GM19324 (cell line): ENCODE data around the gene POLR3GL.
A peak's percentile ranks its signal among the peaks of the same experiment; 100 is the strongest.

Source experiments
- ATAC-seq: cut with Tn5 transposase; IDR thresholded peaks from one replicate; pipeline ENCODE4 v1.9.1; 2021; ENCODE audit warnings: mild to moderate bottlenecking, moderate library complexity; ENCODE audit not compliant: unreplicated experiment, low FRiP score

POLR3GL gene

GRCh38 chr1:145990249-145990855 lies 25.9 kb downstream of the POLR3GL start:
- ATAC-seq: no peak

- ATAC-seq: no peak
Measured at GRCh38 chr1:145991735-145992412, 27.4 kb downstream of the POLR3GL start.

GRCh38 chr1:145992502-145992936 lies 28.0 kb downstream of the POLR3GL start:
- ATAC-seq: no peak

- no peak for ATAC-seq
Measured at GRCh38 chr1:145992958-145993617, 28.6 kb downstream of the POLR3GL start.

- ATAC-seq: no peak
Measured at GRCh38 chr1:145993618-145994390, 29.3 kb downstream of the POLR3GL start.

GRCh38 chr1:145994391-145995120 lies 30.1 kb downstream of the POLR3GL start:
- no peak for ATAC-seq

- ATAC-seq: no peak
Measured at GRCh38 chr1:145995148-145995881, 30.8 kb downstream of the POLR3GL start.

- no peak for ATAC-seq
Measured at GRCh38 chr1:145995964-145996432, 31.5 kb downstream of the POLR3GL start.

GRCh38 chr1:145996433-145997015 lies 32.0 kb downstream of the POLR3GL start, which contains the start of gene TXNIP:
TSS of gene TXNIP (minus strand) at chr1:145996579. CDS start at chr1:145996266, 313 bp downstream.
- peak; percentile 90 for ATAC-seq

GRCh38 chr1:145997016-145997717 lies 32.7 kb downstream of the POLR3GL start:
- ATAC-seq: no peak

- ATAC-seq: no peak
Measured at GRCh38 chr1:145997718-145998023, 33.2 kb downstream of the POLR3GL start.

- no peak for ATAC-seq
Measured at GRCh38 chr1:145999321-146000024, 35.0 kb downstream of the POLR3GL start.

- no peak for ATAC-seq
Measured at GRCh38 chr1:146001709-146002108, 37.2 kb downstream of the POLR3GL start.

GRCh38 chr1:146007489-146008133 lies 43.1 kb downstream of the POLR3GL start:
- no peak for ATAC-seq

- ATAC-seq: no peak
Measured at GRCh38 chr1:146010126-146010738, 45.7 kb downstream of the POLR3GL start.

- no peak for ATAC-seq
Measured at GRCh38 chr1:146012703-146013558, 48.4 kb downstream of the POLR3GL start.
